Uterus (tissue), 2 donors: ENCODE measurements around the gene WDR27.

Source experiments
- CTCF ChIP-seq, 4 experiments: fragments of 200-600 bp in 2 of 4; fragments of 450-650 bp in 2 of 4; sonication (generic) in 2 of 4; IDR thresholded peaks; one replicate each; pipeline ENCODE4 v1.5.1; 2016 to 2019; ENCODE audit warnings: antibody characterized with exemption in 4 of 4, mild to moderate bottlenecking in 2 of 4, moderate library complexity in 1 of 4
- POLR2A ChIP-seq, 2 donors: fragments of 450-650 bp; IDR thresholded peaks; one replicate each; pipeline ENCODE4 v1.6.1; 2016; ENCODE audit warnings: antibody characterized with exemption in 2 of 2, mild to moderate bottlenecking in 1 of 2, moderate library complexity in 1 of 2

DNA sequence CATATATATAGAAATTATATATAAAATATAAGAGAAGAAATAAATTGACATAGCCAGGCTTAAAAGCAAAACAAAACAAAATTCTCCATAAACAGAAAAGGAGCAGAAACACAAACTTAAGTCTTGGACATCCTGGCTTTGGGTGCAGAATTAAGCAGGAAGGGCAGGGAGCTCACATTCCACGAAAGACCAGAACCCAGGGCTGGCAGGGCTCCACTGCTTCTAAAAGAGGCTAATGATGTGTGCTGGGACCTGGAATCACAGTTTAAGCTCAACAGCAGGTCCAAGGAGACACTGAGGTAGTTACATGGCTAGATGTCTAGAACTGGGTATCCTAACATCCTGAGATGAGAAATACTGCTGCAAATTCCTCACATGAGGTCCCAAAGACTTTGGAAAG, 210.3 kb downstream of the WDR27 start:
- TF ChIP-seq CTCF (IDR thresholded peaks at IDR 0.05) (no peak), POLR2A (IDR thresholded peaks at IDR 0.05) (no peak)
